ENCODE data around the gene COQ5. TPM values are rescaled to one million over a fixed set of nuclear protein-coding genes. Genes with fewer than 3 reads are reported as not detected.

The COQ5 gene
- total and polyA plus RNA-seq, 2 experiments from 2014 or later = 30.7 to 32.6 TPM

- TF ChIP-seq, protein P1, sequence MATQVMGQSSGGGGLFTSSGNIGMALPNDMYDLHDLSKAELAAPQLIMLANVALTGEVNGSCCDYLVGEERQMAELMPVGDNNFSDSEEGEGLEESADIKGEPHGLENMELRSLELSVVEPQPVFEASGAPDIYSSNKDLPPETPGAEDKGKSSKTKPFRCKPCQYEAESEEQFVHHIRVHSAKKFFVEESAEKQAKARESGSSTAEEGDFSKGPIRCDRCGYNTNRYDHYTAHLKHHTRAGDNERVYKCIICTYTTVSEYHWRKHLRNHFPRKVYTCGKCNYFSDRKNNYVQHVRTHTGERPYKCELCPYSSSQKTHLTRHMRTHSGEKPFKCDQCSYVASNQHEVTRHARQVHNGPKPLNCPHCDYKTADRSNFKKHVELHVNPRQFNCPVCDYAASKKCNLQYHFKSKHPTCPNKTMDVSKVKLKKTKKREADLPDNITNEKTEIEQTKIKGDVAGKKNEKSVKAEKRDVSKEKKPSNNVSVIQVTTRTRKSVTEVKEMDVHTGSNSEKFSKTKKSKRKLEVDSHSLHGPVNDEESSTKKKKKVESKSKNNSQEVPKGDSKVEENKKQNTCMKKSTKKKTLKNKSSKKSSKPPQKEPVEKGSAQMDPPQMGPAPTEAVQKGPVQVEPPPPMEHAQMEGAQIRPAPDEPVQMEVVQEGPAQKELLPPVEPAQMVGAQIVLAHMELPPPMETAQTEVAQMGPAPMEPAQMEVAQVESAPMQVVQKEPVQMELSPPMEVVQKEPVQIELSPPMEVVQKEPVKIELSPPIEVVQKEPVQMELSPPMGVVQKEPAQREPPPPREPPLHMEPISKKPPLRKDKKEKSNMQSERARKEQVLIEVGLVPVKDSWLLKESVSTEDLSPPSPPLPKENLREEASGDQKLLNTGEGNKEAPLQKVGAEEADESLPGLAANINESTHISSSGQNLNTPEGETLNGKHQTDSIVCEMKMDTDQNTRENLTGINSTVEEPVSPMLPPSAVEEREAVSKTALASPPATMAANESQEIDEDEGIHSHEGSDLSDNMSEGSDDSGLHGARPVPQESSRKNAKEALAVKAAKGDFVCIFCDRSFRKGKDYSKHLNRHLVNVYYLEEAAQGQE (IDR thresholded peaks at IDR 0.05; ENCODE audit: unreplicated experiment) = no peak
- no peak for TF ChIP-seq POLR2AphosphoS5 (IDR thresholded peaks at IDR 0.05; ENCODE audit: low read depth)
- no peak for TF ChIP-seq EZH2 (IDR thresholded peaks at IDR 0.05; ENCODE audit: low read depth, unreplicated experiment)
- TF ChIP-seq JUNB (IDR thresholded peaks at IDR 0.05; ENCODE audit: unreplicated experiment) = no peak
- no peak for TF ChIP-seq NANOG (IDR thresholded peaks at IDR 0.05; ENCODE audit: borderline replicate concordance)
- no peak for TF ChIP-seq ZNF114 (CRISPR knock-in tag; IDR thresholded peaks at IDR 0.05)
- no peak for TF ChIP-seq ETS1 (IDR thresholded peaks at IDR 0.05)
- TF ChIP-seq, protein P2, sequence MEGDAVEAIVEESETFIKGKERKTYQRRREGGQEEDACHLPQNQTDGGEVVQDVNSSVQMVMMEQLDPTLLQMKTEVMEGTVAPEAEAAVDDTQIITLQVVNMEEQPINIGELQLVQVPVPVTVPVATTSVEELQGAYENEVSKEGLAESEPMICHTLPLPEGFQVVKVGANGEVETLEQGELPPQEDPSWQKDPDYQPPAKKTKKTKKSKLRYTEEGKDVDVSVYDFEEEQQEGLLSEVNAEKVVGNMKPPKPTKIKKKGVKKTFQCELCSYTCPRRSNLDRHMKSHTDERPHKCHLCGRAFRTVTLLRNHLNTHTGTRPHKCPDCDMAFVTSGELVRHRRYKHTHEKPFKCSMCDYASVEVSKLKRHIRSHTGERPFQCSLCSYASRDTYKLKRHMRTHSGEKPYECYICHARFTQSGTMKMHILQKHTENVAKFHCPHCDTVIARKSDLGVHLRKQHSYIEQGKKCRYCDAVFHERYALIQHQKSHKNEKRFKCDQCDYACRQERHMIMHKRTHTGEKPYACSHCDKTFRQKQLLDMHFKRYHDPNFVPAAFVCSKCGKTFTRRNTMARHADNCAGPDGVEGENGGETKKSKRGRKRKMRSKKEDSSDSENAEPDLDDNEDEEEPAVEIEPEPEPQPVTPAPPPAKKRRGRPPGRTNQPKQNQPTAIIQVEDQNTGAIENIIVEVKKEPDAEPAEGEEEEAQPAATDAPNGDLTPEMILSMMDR (conservative IDR thresholded peaks at IDR 0.05; ENCODE audit: low read depth in 2 of 2) = no peak
Observed at GRCh38 chr12:120455302-120455701, 73.7 kb downstream of the COQ5 start (continued).

DNA sequence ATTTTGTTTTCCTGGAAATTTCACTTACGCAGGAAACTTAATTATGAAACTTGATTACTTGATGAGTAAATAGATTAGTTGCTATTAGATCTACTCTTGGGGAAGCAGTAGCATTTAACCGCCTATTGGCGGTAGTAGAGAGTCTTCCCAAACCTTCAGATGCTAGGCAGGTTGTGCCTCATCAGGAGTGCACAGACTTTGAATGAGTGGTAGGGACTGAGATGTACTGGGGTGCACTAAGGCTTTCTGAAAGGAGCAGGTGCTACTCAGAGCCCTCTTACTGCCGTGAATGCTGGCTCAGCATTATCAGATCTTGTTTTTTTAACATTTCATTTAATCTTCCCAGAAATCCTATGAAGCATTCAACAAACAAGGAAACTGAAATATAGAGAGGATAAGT, 75.0 kb downstream of the COQ5 start:
- peaks cover 8% of the 10 kb centered on the region for H3F3A ChIP-seq (replicated peaks; ENCODE audit: low read depth)
- peak; percentile 70 for DNase-seq (ENCODE audit: low spot score)
- Mint-ChIP-seq H3K4me3 (no peak overlapping the region), H3K9me3 (no peaks in the 10 kb centered on the region), H3K27me3 (ENCODE audit: insufficient read depth, low read depth, poor library complexity) (peaks cover 4% of the 10 kb centered on the region), H3K4me1 (no peaks in the 10 kb centered on the region), H3K27ac (no peak overlapping the region), H3K36me3 (ENCODE audit: low read depth) (peaks cover 66% of the 10 kb centered on the region; the same call in 2 of the 3 replicates)
- peaks cover 48% of the 10 kb centered on the region for H4K20me1 ChIP-seq (replicated peaks; ENCODE audit: insufficient read depth)
- peaks cover 22% of the 10 kb centered on the region for H3K79me2 ChIP-seq (replicated peaks; ENCODE audit: insufficient read depth)
- peak; percentile 79 for ATAC-seq
- no peak overlapping the region for H3K4me3 ChIP-seq
- H2AFZ ChIP-seq = no peak overlapping the region
- no peak overlapping the region for H3K27ac ChIP-seq (ENCODE audit: low read depth)
- H3K4me2 ChIP-seq = no peak overlapping the region
- TF ChIP-seq, protein P2 (conservative IDR thresholded peaks at IDR 0.05; ENCODE audit: low read depth in 2 of 2) = peak; percentile 66 to 88
- TF ChIP-seq POLR2AphosphoS5 (IDR thresholded peaks at IDR 0.05; ENCODE audit: low read depth) = no peak
- no peak for TF ChIP-seq ZNF331 (CRISPR knock-in tag; IDR thresholded peaks at IDR 0.05; ENCODE audit: low read depth)
- H3K27me3 ChIP-seq (ENCODE audit: insufficient read depth) = no peaks in the 10 kb centered on the region
- no peaks in the 10 kb centered on the region for H3K9me2 ChIP-seq (ENCODE audit: insufficient read depth)
- H3K36me3 ChIP-seq (ENCODE audit: insufficient read depth) = peaks cover 37% of the 10 kb centered on the region
- no peaks in the 10 kb centered on the region for H3K4me1 ChIP-seq (ENCODE audit: insufficient read depth)

Small RNA genes within 50 kb of the gene (small RNA-seq; reads per million reads assigned to genes)
- gene RF00019 (ENCODE audit: low replicate concordance) = not detected

Other genes with a start within 250 kb of the COQ5 start
- under 0.01 TPM in 1 of 2 replicates, not detected in the other for gene RNU4-2, start 237.3 kb downstream of the COQ5 start, total RNA-seq (2014; rRNA removed; shearing (Covaris generic))
- 9.5 TPM in 1 of 2 replicates, not detected in the other for gene RNU4-2, start 237.3 kb downstream of the COQ5 start, polyA plus RNA-seq (2016; fragmentation: Nextera tagmentation; extraction: Ambion mirVana)
- under 0.01 TPM in 1 of 2 replicates, not detected in the other for gene RNU4-1, start 235.9 kb downstream of the COQ5 start, total RNA-seq (2014; rRNA removed; shearing (Covaris generic))
- gene RNU4-1, start 235.9 kb downstream of the COQ5 start, polyA plus RNA-seq (2016; fragmentation: Nextera tagmentation; extraction: Ambion mirVana) = 6.0 and 6.4 TPM in 2 replicates
- 0.78 and 2.0 TPM in 2 replicates for gene SIRT4, start 226.8 kb downstream of the COQ5 start, total RNA-seq (2014; rRNA removed; shearing (Covaris generic))
- gene SIRT4, start 226.8 kb downstream of the COQ5 start, polyA plus RNA-seq (2016; fragmentation: Nextera tagmentation; extraction: Ambion mirVana) = 3.0 and 4.1 TPM in 2 replicates
- gene PLA2G1B, start 201.4 kb downstream of the COQ5 start, total RNA-seq (2014; rRNA removed; shearing (Covaris generic)) = not detected in 2 replicates
- not detected in 2 replicates for gene PLA2G1B, start 201.4 kb downstream of the COQ5 start, polyA plus RNA-seq (2016; fragmentation: Nextera tagmentation; extraction: Ambion mirVana)
- gene MSI1, start 160.0 kb downstream of the COQ5 start, total RNA-seq (2014; rRNA removed; shearing (Covaris generic)) = 8.1 and 12.8 TPM in 2 replicates
- gene MSI1, start 160.0 kb downstream of the COQ5 start, polyA plus RNA-seq (2016; fragmentation: Nextera tagmentation; extraction: Ambion mirVana) = 16.9 and 19.2 TPM in 2 replicates
- 393 and 422 TPM in 2 replicates for gene COX6A1, start 91.0 kb downstream of the COQ5 start, total RNA-seq (2014; rRNA removed; shearing (Covaris generic))
- 1,484 and 1,643 TPM in 2 replicates for gene COX6A1, start 91.0 kb downstream of the COQ5 start, polyA plus RNA-seq (2016; fragmentation: Nextera tagmentation; extraction: Ambion mirVana)
- gene TRIAP1, start 82.8 kb downstream of the COQ5 start, total RNA-seq (2014; rRNA removed; shearing (Covaris generic)) = 53.4 and 61.8 TPM in 2 replicates
- gene TRIAP1, start 82.8 kb downstream of the COQ5 start, polyA plus RNA-seq (2016; fragmentation: Nextera tagmentation; extraction: Ambion mirVana) = 94.0 and 94.2 TPM in 2 replicates
- 16.7 and 18.5 TPM in 2 replicates for gene GATC, start 82.7 kb downstream of the COQ5 start, total RNA-seq (2014; rRNA removed; shearing (Covaris generic))
- gene GATC, start 82.7 kb downstream of the COQ5 start, polyA plus RNA-seq (2016; fragmentation: Nextera tagmentation; extraction: Ambion mirVana) = 14.9 and 20.1 TPM in 2 replicates
- 202 and 250 TPM in 2 replicates for gene SRSF9, start 59.4 kb downstream of the COQ5 start, total RNA-seq (2014; rRNA removed; shearing (Covaris generic))
- 436 and 481 TPM in 2 replicates for gene SRSF9, start 59.4 kb downstream of the COQ5 start, polyA plus RNA-seq (2016; fragmentation: Nextera tagmentation; extraction: Ambion mirVana)
- gene DYNLL1, start 33.0 kb downstream of the COQ5 start, total RNA-seq (2014; rRNA removed; shearing (Covaris generic)) = 310 and 313 TPM in 2 replicates
- 833 and 868 TPM in 2 replicates for gene DYNLL1, start 33.0 kb downstream of the COQ5 start, polyA plus RNA-seq (2016; fragmentation: Nextera tagmentation; extraction: Ambion mirVana)
- gene RNF10, start 5.2 kb upstream of the COQ5 start, total RNA-seq (2014; rRNA removed; shearing (Covaris generic)) = 90.4 and 113 TPM in 2 replicates
- gene RNF10, start 5.2 kb upstream of the COQ5 start, polyA plus RNA-seq (2016; fragmentation: Nextera tagmentation; extraction: Ambion mirVana) = 149 and 154 TPM in 2 replicates
- 52.4 and 55.6 TPM in 2 replicates for gene POP5, start 52.2 kb upstream of the COQ5 start, total RNA-seq (2014; rRNA removed; shearing (Covaris generic))
- 131 and 140 TPM in 2 replicates for gene POP5, start 52.2 kb upstream of the COQ5 start, polyA plus RNA-seq (2016; fragmentation: Nextera tagmentation; extraction: Ambion mirVana)
- gene CABP1, start 111.5 kb upstream of the COQ5 start, total RNA-seq (2014; rRNA removed; shearing (Covaris generic)) = 5.2 and 7.0 TPM in 2 replicates
- gene CABP1, start 111.5 kb upstream of the COQ5 start, polyA plus RNA-seq (2016; fragmentation: Nextera tagmentation; extraction: Ambion mirVana) = 4.7 and 5.1 TPM in 2 replicates
- gene MLEC, start 158.0 kb upstream of the COQ5 start, total RNA-seq (2014; rRNA removed; shearing (Covaris generic)) = 217 and 225 TPM in 2 replicates
- gene MLEC, start 158.0 kb upstream of the COQ5 start, polyA plus RNA-seq (2016; fragmentation: Nextera tagmentation; extraction: Ambion mirVana) = 257 and 264 TPM in 2 replicates
- 48.2 and 51.3 TPM in 2 replicates for gene UNC119B, start 181.3 kb upstream of the COQ5 start, total RNA-seq (2014; rRNA removed; shearing (Covaris generic))
- gene UNC119B, start 181.3 kb upstream of the COQ5 start, polyA plus RNA-seq (2016; fragmentation: Nextera tagmentation; extraction: Ambion mirVana) = 9.9 and 11.7 TPM in 2 replicates
- 5.7 and 7.7 TPM in 2 replicates for gene ACADS, start 196.7 kb upstream of the COQ5 start, total RNA-seq (2014; rRNA removed; shearing (Covaris generic))
- gene ACADS, start 196.7 kb upstream of the COQ5 start, polyA plus RNA-seq (2016; fragmentation: Nextera tagmentation; extraction: Ambion mirVana) = 3.1 and 4.2 TPM in 2 replicates

Measured in GM23338 (cell line).